Upper lobe of right lung (tissue), 1 donor: Measurements from ENCODE around the gene ARHGAP15. TPM values are rescaled to one million over a fixed set of nuclear protein-coding genes. Genes with fewer than 3 reads are reported as not detected.

Experiments
- ATAC-seq: fragments of 200-7000 bp; cut with Tn5 transposase; one replicate; pipeline ENCODE4 v1.9.1; 2020; ENCODE audit warnings: mild to moderate bottlenecking, moderate library complexity
- DNase-seq: peaks from one replicate; pipeline ENCODE4 v3.0.0-alpha.2; 2020
- H3K27ac ChIP-seq: fragments of 200-600 bp; one replicate; pipeline ENCODE4 v1.8.0; 2022
- H3K27me3 ChIP-seq: fragments of 200-600 bp; one replicate; pipeline ENCODE4 v1.8.0; 2022; ENCODE audit warnings: mild to moderate bottlenecking
- H3K36me3 ChIP-seq: fragments of 200-600 bp; one replicate; pipeline ENCODE4 v1.8.0; 2022
- H3K4me1 ChIP-seq: fragments of 200-600 bp; one replicate; pipeline ENCODE4 v1.8.0; 2022
- H3K4me3 ChIP-seq: fragments of 200-600 bp; one replicate; pipeline ENCODE4 v1.8.0; 2022; ENCODE audit warnings: mild to moderate bottlenecking
- H3K9me3 ChIP-seq: fragments of 200-600 bp; one replicate; pipeline ENCODE4 v1.8.0; 2022
- CTCF ChIP-seq: fragments of 200-600 bp; IDR thresholded peaks from one replicate; pipeline ENCODE4 v1.8.0; 2022; ENCODE audit warnings: antibody characterized with exemption
- intact Hi-C: fragments of 100-400 bp; cut with DNase I; formaldehyde crosslinking; loops from one replicate; pipeline ENCODE4 v1.11.0; 2022
- total RNA-seq: library from RNA; stranded (reverse); fragmentation: NEBNext Ultra II Directional; extraction: Animal tissue kit (Norgen Biotek cat#: 25700); gene quantifications from one replicate; pipeline ENCODE4 v1.2.1, GENCODE V29; 2021
- donor health status: DM: no; HTN: yes; CAD: no; lungs with severe emphysema.

The ARHGAP15 gene
- total RNA-seq, 1 donor from 2014 or later, result 19.2 TPM

GRCh38 chr2:143645921-143646645 lies 516.9 kb downstream of the ARHGAP15 start:
- no peaks in the 10 kb centered on the region for H3K27me3 ChIP-seq
- DNase-seq (no peak), ATAC-seq (no peak)
- H3K36me3 ChIP-seq, result no peaks in the 10 kb centered on the region
- intact Hi-C loops, result no loop called here
- H3K4me3 ChIP-seq, result no peak overlapping the region
- no peak for TF ChIP-seq CTCF
- no peaks in the 10 kb centered on the region for H3K4me1 ChIP-seq
- H3K9me3 ChIP-seq, result no peaks in the 10 kb centered on the region
- no peak overlapping the region for H3K27ac ChIP-seq

- Histone ChIP-seq H3K4me3 (no peak overlapping the region), H3K27ac (no peak overlapping the region), H3K36me3 (no peaks in the 10 kb centered on the region), H3K4me1 (no peaks in the 10 kb centered on the region), H3K9me3 (peaks cover 14% of the 10 kb centered on the region), H3K27me3 (no peaks in the 10 kb centered on the region)
- no peak for TF ChIP-seq CTCF
- intact Hi-C loops, result no loop called here
- ATAC-seq (no peak), DNase-seq (no peak)
Measured at GRCh38 chr2:143649226-143649740, 520.1 kb downstream of the ARHGAP15 start.

GRCh38 chr2:143652692-143653091 lies 523.5 kb downstream of the ARHGAP15 start:
- peaks cover 14% of the 10 kb centered on the region for H3K9me3 ChIP-seq
- no peaks in the 10 kb centered on the region for H3K4me1 ChIP-seq
- H3K36me3 ChIP-seq, result no peaks in the 10 kb centered on the region
- DNase-seq (no peak), ATAC-seq (no peak)
- no peak overlapping the region for H3K4me3 ChIP-seq
- no peak for TF ChIP-seq CTCF
- H3K27ac ChIP-seq, result no peak overlapping the region
- intact Hi-C loops, result no loop called here
- H3K27me3 ChIP-seq, result no peaks in the 10 kb centered on the region

- Histone ChIP-seq H3K27ac (no peak overlapping the region), H3K36me3 (no peaks in the 10 kb centered on the region), H3K4me1 (no peaks in the 10 kb centered on the region), H3K9me3 (no peaks in the 10 kb centered on the region), H3K27me3 (no peaks in the 10 kb centered on the region), H3K4me3 (no peak overlapping the region)
- intact Hi-C loops, result no loop called here
- no peak for TF ChIP-seq CTCF
- DNase-seq (no peak), ATAC-seq (no peak)
Measured at GRCh38 chr2:143668234-143668633, 539.0 kb downstream of the ARHGAP15 start.

GRCh38 chr2:143674051-143674450 lies 544.8 kb downstream of the ARHGAP15 start:
- Histone ChIP-seq H3K9me3 (no peaks in the 10 kb centered on the region), H3K36me3 (no peaks in the 10 kb centered on the region), H3K4me1 (no peaks in the 10 kb centered on the region), H3K27ac (no peak overlapping the region), H3K27me3 (no peaks in the 10 kb centered on the region), H3K4me3 (no peak overlapping the region)
- DNase-seq (no peak), ATAC-seq (no peak)
- intact Hi-C loops, result no loop called here
- no peak for TF ChIP-seq CTCF
